Measurements from ENCODE around the gene TAAR8. TPM values are rescaled to one million over a fixed set of nuclear protein-coding genes. Genes with fewer than 3 reads are reported as not detected.
"Not testable (repeated sequence)": the region's sequence is repeated elsewhere in the genome, so short reads cannot be mapped to it uniquely, and the experiment has no call there.

The TAAR8 gene
- total RNA-seq, 1 donor from 2014 or later: not detected

GRCh38 chr6:132590362-132590761, 37.9 kb downstream of the TAAR8 start:
- no peak overlapping the region for H3K27ac Mint-ChIP-seq

DNA sequence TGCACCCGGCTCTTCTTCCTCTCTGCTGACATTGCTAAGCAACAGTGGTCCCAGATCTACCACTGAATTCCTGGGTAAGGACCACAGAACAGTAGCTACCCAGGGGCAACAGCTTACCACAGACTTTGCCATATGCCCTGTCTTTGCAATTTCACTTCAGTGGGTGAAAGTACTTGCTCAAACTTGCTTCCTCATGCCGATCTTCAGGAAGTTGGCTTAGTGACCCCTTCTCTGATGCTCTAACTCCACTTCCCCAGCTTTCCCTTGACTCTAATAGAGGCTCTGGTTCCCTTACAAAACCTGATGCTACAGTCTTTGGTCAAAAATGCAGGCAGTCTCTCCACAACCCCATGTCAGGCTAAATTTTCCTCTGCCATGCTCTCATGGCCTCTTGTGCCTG, 40.4 kb downstream of the TAAR8 start:
- Mint-ChIP-seq H3K4me3 (no peak overlapping the region), H3K4me1 (no peaks in the 10 kb centered on the region), H3K27me3 (ENCODE audit: low read depth) (peaks cover 12% of the 10 kb centered on the region), H3K27ac (no peak overlapping the region), H3K36me3 (no peaks in the 10 kb centered on the region), H3K9me3 (no peaks in the 10 kb centered on the region)
- no peak for DNase-seq (ENCODE audit: low spot score in 2 of 2, unreplicated experiment in 2 of 2)
- TF ChIP-seq, protein P1, sequence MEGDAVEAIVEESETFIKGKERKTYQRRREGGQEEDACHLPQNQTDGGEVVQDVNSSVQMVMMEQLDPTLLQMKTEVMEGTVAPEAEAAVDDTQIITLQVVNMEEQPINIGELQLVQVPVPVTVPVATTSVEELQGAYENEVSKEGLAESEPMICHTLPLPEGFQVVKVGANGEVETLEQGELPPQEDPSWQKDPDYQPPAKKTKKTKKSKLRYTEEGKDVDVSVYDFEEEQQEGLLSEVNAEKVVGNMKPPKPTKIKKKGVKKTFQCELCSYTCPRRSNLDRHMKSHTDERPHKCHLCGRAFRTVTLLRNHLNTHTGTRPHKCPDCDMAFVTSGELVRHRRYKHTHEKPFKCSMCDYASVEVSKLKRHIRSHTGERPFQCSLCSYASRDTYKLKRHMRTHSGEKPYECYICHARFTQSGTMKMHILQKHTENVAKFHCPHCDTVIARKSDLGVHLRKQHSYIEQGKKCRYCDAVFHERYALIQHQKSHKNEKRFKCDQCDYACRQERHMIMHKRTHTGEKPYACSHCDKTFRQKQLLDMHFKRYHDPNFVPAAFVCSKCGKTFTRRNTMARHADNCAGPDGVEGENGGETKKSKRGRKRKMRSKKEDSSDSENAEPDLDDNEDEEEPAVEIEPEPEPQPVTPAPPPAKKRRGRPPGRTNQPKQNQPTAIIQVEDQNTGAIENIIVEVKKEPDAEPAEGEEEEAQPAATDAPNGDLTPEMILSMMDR (IDR thresholded peaks at IDR 0.05; ENCODE audit: unreplicated experiment): no peak

More at GRCh38 chr6:132590362-132590761, 37.9 kb downstream of the TAAR8 start:
- TF ChIP-seq, protein P1 (IDR thresholded peaks at IDR 0.05; ENCODE audit: unreplicated experiment): no peak
- no peak for DNase-seq (ENCODE audit: low spot score in 2 of 2, unreplicated experiment in 2 of 2)
- Mint-ChIP-seq H3K4me1 (no peaks in the 10 kb centered on the region), H3K4me3 (no peak overlapping the region), H3K27me3 (ENCODE audit: low read depth) (peaks cover 14% of the 10 kb centered on the region), H3K36me3 (no peaks in the 10 kb centered on the region), H3K9me3 (no peaks in the 10 kb centered on the region)

DNA sequence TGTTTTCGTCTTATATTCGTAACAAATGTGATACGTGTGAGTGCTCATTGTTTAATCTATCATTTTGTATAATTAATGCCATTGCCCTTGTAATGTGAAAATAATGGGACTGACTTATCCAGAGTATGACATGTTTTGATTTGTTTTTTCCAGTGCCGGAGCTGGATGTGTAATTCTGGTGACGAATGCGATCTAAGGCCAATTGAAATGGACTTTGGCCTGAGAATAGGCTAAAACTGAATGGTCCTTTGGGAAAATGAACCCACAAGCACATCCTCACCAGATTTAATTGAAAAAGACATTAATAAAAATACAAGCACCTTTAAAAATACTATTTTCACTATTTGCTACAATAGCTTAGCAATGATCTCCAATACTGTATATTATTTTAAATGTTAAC, 43.7 kb downstream of the TAAR8 start:
- no peak overlapping the region for H3K27ac Mint-ChIP-seq
- no peaks in the 10 kb centered on the region for H3K36me3 Mint-ChIP-seq
- no peak for DNase-seq (ENCODE audit: low spot score in 2 of 2, unreplicated experiment in 2 of 2)
- peaks cover 12% of the 10 kb centered on the region for H3K27me3 Mint-ChIP-seq (ENCODE audit: low read depth)
- TF ChIP-seq, protein P1 (IDR thresholded peaks at IDR 0.05; ENCODE audit: unreplicated experiment): no peak
- no peaks in the 10 kb centered on the region for H3K4me1 Mint-ChIP-seq
- H3K4me3 Mint-ChIP-seq: no peak overlapping the region
- H3K9me3 Mint-ChIP-seq: no peaks in the 10 kb centered on the region

DNA sequence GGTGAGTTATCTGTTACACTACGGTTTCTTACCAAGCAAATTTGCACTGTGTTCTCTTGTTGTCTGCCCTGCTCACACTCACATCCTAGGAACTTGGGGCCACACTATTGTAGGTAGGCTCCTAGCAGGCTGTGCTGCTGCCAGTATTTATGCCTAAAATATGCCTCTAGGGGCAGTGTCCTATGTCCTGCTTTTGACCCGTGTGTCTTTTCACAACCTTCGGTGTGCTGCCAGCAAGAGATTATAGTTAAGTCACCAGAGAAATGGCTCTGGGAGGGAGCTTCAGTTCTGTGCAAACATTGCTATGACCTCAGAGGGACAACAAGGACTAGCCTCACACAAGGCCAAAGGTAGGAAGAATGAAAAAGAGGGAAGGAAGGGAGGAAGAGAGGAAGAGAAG, 46.0 kb downstream of the TAAR8 start:
- H3K36me3 Mint-ChIP-seq: no peaks in the 10 kb centered on the region
- TF ChIP-seq, protein P1 (IDR thresholded peaks at IDR 0.05; ENCODE audit: unreplicated experiment): no peak

DNA sequence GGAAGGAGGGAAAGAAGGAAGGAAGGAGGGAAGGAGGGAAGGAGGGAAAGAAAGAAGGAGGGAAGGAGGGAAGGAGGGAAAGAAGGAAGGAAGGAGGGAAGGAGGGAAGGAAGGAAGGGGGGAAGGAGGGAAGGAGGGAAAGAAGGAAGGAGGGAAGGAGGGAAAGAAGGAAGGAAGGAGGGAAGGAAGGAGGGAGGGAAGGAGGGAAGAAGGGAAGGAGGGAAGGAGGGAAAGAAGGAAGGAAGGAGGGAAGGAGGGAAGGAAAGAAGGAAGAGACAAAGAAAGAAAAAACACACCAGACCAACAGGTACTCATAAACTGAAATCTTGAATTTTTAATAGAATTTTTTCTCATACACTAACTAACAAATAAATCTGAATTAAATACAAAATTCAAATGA, 48.4 kb downstream of the TAAR8 start:
- not testable (repeated sequence) for H3K4me1 Mint-ChIP-seq; H3K36me3 Mint-ChIP-seq; H3K27ac Mint-ChIP-seq; H3K9me3 Mint-ChIP-seq; DNase-seq (ENCODE audit: low spot score in 2 of 2, unreplicated experiment in 2 of 2); H3K4me3 Mint-ChIP-seq
- peaks cover 11% of the 10 kb centered on the region for H3K27me3 Mint-ChIP-seq (ENCODE audit: low read depth)

More for the DNA sequence above, 46.0 kb downstream of the TAAR8 start:
- H3K4me1 Mint-ChIP-seq: no peaks in the 10 kb centered on the region
- no peak for DNase-seq (ENCODE audit: low spot score in 2 of 2, unreplicated experiment in 2 of 2)
- no peaks in the 10 kb centered on the region for H3K9me3 Mint-ChIP-seq
- H3K4me3 Mint-ChIP-seq: no peak overlapping the region
- H3K27me3 Mint-ChIP-seq (ENCODE audit: low read depth): peaks cover 11% of the 10 kb centered on the region
- no peak overlapping the region for H3K27ac Mint-ChIP-seq

Other genes with a start within 250 kb of the TAAR8 start
- 110 to 113 TPM (median 111 TPM) in 3 replicates for gene MOXD1, start 151.2 kb upstream of the TAAR8 start, total RNA-seq
- gene STX7, start 39.6 kb upstream of the TAAR8 start, total RNA-seq: 46.9 to 48.1 TPM (median 47.9 TPM) in 3 replicates
- gene TAAR9, start 14.4 kb upstream of the TAAR8 start, total RNA-seq: not detected in 3 replicates
- gene TAAR6, start 17.6 kb downstream of the TAAR8 start, total RNA-seq: not detected in 3 replicates
- gene TAAR5, start 37.1 kb downstream of the TAAR8 start, total RNA-seq: not detected in 3 replicates
- gene TAAR2, start 71.6 kb downstream of the TAAR8 start, total RNA-seq: not detected in 3 replicates
- gene TAAR1, start 106.5 kb downstream of the TAAR8 start, total RNA-seq: not detected in 3 replicates
- gene VNN1, start 161.4 kb downstream of the TAAR8 start, total RNA-seq: not detected in 3 replicates
- not detected in 3 replicates for gene VNN2, start 205.2 kb downstream of the TAAR8 start, total RNA-seq
- 24.2 to 26.2 TPM (median 25.3 TPM) in 3 replicates for gene SLC18B1, start 246.0 kb downstream of the TAAR8 start, total RNA-seq